Subcutaneous adipose tissue (tissue), 4 donors: ENCODE results near the gene PRDM5. TPM values are rescaled to one million over a fixed set of nuclear protein-coding genes. Genes with fewer than 3 reads are reported as not detected.

Source experiments
- total RNA-seq, 4 donors: library from RNA; depleted of rRNA; stranded (reverse); fragments of >200 nt; gene quantifications; one replicate each; pipeline ENCODE4 v1.1.0, GENCODE V29; 2016
- TF ChIP-seq, protein P1 (sequence below): fragments of 450-650 bp; IDR thresholded peaks from one replicate; pipeline ENCODE4 v1.5.1; 2016; ENCODE audit warnings: low read depth, mild to moderate bottlenecking, control low read depth, antibody characterized with exemption, moderate library complexity

PRDM5 gene
- total RNA-seq, 4 donors from 2014 or later: 7.3 to 15.4 (median 11.1) TPM

GRCh38 chr4:120691536-120691935 is 231.0 kb downstream of the PRDM5 start:
- TF ChIP-seq, protein P1, sequence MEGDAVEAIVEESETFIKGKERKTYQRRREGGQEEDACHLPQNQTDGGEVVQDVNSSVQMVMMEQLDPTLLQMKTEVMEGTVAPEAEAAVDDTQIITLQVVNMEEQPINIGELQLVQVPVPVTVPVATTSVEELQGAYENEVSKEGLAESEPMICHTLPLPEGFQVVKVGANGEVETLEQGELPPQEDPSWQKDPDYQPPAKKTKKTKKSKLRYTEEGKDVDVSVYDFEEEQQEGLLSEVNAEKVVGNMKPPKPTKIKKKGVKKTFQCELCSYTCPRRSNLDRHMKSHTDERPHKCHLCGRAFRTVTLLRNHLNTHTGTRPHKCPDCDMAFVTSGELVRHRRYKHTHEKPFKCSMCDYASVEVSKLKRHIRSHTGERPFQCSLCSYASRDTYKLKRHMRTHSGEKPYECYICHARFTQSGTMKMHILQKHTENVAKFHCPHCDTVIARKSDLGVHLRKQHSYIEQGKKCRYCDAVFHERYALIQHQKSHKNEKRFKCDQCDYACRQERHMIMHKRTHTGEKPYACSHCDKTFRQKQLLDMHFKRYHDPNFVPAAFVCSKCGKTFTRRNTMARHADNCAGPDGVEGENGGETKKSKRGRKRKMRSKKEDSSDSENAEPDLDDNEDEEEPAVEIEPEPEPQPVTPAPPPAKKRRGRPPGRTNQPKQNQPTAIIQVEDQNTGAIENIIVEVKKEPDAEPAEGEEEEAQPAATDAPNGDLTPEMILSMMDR: no peak

GRCh38 chr4:120691106-120691505 is 231.4 kb downstream of the PRDM5 start:
- TF ChIP-seq, protein P1: no peak

DNA sequence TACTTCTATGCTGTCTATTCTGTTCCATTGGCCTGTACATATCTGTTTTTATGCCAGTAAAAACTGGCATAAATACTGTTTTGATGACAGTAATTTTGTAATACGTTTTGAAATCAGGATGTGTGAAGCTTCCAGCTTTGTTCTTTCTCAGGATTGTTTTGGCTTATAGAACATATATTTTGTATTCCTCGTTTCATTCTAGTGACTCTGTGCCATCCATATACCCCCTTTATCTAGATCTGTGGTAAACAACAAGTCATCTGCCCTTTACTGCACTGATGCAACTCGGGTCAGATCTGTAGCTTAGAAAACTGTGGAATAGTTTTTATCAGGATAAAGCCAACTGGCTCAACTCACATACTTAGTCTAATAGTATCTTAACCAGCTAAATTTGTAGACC is 233.7 kb downstream of the PRDM5 start:
- TF ChIP-seq, protein P1: no peak

GRCh38 chr4:120685756-120686278 is 236.7 kb downstream of the PRDM5 start:
- TF ChIP-seq, protein P1: no peak

GRCh38 chr4:120683897-120684540 is 238.5 kb downstream of the PRDM5 start:
- TF ChIP-seq, protein P1: no peak

- TF ChIP-seq, protein P1: no peak
These were observed 239.5 kb downstream of the PRDM5 start for GRCh38 chr4:120682981-120683380.

DNA sequence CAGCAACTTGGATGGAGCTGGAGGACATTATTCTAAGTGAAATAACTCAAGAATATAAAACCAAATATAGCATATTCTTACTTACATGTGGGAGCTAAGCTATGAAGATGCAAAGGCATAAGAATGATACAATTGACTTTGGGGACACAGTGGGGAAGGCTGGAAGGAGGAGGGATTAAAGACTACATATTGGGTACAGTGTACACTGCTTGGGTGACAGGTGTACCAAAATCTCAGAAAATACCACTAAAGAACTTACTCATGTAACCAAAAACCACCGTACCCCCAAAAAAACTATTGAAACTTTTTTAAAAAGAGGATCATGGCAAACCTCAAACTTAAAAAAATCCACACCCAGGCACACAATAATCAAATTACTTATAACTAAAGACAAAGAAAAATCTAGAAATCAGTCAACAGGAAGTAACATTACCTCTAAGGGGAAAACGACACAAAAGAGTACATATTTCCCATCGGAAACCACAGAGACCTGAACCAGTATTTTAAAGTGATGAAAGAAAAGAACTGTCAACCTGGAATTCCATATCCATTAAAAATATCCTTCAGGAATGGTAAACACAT is 241.8 kb downstream of the PRDM5 start:
- TF ChIP-seq, protein P1: no peak
